Stimulated activated CD4-positive, alpha-beta T cell treated with anti-CD3 and anti-CD28 coated beads, Interleukin-15, amount 100 ng/mL, for 48 hours (primary cell): ENCODE results near the gene PPP1R7.
"Not testable (repeated sequence)": the region's sequence is repeated elsewhere in the genome, so short reads cannot be mapped to it uniquely, and the experiment has no call there.

Source experiments
- DNase-seq, 2 donors: peaks; one replicate each; pipeline ENCODE4 v3.0.0-alpha.2; 2020; ENCODE audit warnings: low read depth in 2 of 2

Gene PPP1R7

GRCh38 chr2:241193271-241193670, 43.0 kb downstream of the PPP1R7 start:
- no peak for DNase-seq

GRCh38 chr2:241194811-241195210, 44.5 kb downstream of the PPP1R7 start:
- DNase-seq = no peak

- no peak for DNase-seq
Observed at GRCh38 chr2:241195506-241196130, 45.4 kb downstream of the PPP1R7 start.

- DNase-seq = not testable (repeated sequence)
Observed at GRCh38 chr2:241197246-241197645, 47.0 kb downstream of the PPP1R7 start.

- DNase-seq = no peak
Observed at GRCh38 chr2:241197947-241198346, 47.7 kb downstream of the PPP1R7 start.

GRCh38 chr2:241198381-241199279, 48.4 kb downstream of the PPP1R7 start:
- no peak for DNase-seq

- DNase-seq = no peak
Observed at GRCh38 chr2:241199286-241199685, 49.0 kb downstream of the PPP1R7 start.

GRCh38 chr2:241199897-241200821, 49.9 kb downstream of the PPP1R7 start:
- DNase-seq = no peak

GRCh38 chr2:241200822-241201395, 50.6 kb downstream of the PPP1R7 start:
- DNase-seq = no peak

GRCh38 chr2:241201445-241202267, 51.4 kb downstream of the PPP1R7 start:
- DNase-seq = no peak

GRCh38 chr2:241202268-241202585, 52.0 kb downstream of the PPP1R7 start:
- no peak for DNase-seq

GRCh38 chr2:241202681-241203080, 52.4 kb downstream of the PPP1R7 start:
- DNase-seq = no peak

GRCh38 chr2:241203218-241204009, 53.1 kb downstream of the PPP1R7 start:
- DNase-seq = no peak

- DNase-seq = no peak
Observed at GRCh38 chr2:241204010-241204384, 53.7 kb downstream of the PPP1R7 start.

- no peak for DNase-seq
Observed at GRCh38 chr2:241204490-241204889, 54.2 kb downstream of the PPP1R7 start.

- DNase-seq = no peak
Observed at GRCh38 chr2:241205086-241205485, 54.8 kb downstream of the PPP1R7 start.

GRCh38 chr2:241207151-241207550, 56.9 kb downstream of the PPP1R7 start:
- DNase-seq = no peak

- no peak for DNase-seq
Observed at GRCh38 chr2:241207641-241208040, 57.4 kb downstream of the PPP1R7 start.

GRCh38 chr2:241208058-241208457, 57.8 kb downstream of the PPP1R7 start:
- DNase-seq = no peak

- no peak for DNase-seq
Observed at GRCh38 chr2:241209271-241209670, 59.0 kb downstream of the PPP1R7 start.
